ENCODE measurements around the gene TMEM38A.
"Not testable (repeated sequence)": the region's sequence is repeated elsewhere in the genome, so short reads cannot be mapped to it uniquely, and the experiment has no call there.

The TMEM38A gene

DNA sequence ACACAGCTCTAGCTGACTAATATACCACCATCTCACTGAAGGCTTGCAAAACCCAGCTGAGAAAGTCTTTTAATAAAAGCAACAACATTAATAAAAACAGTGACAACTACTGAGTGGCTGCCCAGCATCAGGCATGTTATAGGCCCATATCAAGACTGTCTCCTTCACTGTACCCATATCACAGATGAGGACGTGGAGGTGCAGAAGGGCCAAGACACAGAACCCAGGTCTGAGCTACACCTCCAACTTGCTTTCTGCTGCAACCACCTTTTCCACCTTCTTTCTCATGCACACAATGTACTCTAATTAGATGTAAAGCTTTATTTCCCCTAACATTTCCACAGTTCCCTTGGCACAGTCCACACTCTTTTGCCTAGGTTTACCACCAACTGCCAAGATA is 22.3 kb upstream of the TMEM38A start:
- no peak for FAIRE-seq

DNA sequence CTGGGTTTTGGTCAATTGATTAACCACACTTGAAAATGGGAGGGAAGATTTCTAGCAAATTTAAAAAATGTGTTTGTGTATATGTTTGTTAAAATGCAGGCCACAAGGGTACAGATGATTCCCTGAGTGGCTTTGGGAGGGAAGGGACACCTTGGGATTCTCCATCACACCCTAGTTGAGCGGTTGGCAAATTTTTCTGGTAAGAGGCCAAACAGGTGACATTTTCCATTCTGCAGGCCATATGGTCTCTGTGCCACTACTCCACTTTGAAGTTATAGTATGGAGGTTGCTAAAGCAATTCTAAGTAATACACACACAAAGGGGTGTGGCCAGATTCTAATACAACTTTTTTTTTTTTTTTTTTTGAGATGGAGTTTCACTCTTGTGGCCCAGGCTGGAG is 20.0 kb upstream of the TMEM38A start:
- FAIRE-seq, result no peak

- no peak for FAIRE-seq
These were observed 19.2 kb upstream of the TMEM38A start for GRCh38 chr19:16641695-16642094.

DNA sequence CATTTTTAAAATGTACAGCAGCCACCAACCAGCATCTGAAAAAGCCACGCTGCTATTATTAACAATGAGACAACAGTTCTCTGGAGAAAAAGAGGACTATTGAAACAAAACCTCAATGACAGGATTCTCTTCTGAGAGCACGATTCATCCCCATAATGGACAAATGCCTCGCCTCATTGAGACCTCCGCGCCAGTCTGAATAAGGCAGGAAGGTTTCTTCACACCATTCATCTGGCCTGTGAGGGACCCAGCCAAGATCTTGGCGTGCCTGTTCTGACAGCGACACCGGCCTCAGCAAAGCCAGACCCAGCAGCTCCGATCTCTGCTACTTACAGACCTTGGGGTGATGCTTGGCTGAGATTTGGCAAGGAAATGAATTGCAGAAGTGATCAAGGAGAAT is 15.8 kb upstream of the TMEM38A start:
- FAIRE-seq, result no peak

DNA sequence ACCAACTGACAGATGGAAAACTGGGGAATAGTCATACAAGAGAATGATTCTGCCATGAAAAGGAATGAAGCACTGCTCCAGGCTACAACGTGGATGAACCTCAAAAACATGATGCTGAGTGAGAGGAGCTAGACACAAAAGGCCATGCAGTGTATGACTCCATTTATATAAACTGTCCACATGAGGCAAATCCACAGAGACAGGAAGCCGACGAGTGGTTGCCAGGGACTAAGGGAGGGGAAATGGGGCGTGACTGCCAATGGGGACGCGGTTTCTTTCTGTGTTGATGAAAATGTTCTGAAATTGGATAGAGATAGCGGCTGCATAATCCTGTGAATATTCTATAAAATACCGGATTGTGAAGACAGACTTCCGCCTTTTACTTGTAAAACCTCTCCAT is 11.2 kb upstream of the TMEM38A start:
- FAIRE-seq, result no peak

DNA sequence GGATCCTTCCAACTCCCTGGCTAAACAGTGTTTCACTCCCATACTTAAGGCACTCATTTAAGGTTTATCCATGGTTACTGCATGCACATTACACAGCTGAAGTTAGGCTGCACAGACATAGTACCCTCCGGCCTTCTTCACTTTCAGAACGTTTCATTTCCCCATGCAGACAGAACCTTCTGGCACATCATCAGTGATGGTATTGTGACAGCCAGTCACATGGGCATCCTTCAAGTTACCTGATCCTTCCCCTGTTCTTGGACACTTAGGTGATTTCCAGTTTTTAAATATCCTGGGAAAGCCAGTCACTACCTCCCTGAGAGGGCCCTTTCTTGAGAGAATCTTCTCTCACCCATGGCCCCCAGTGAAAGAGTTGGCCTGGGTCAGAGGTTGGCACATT is 10.1 kb upstream of the TMEM38A start:
- no peak for FAIRE-seq

- FAIRE-seq, result not testable (repeated sequence)
These were observed 9.3 kb upstream of the TMEM38A start for GRCh38 chr19:16651421-16652188.

DNA sequence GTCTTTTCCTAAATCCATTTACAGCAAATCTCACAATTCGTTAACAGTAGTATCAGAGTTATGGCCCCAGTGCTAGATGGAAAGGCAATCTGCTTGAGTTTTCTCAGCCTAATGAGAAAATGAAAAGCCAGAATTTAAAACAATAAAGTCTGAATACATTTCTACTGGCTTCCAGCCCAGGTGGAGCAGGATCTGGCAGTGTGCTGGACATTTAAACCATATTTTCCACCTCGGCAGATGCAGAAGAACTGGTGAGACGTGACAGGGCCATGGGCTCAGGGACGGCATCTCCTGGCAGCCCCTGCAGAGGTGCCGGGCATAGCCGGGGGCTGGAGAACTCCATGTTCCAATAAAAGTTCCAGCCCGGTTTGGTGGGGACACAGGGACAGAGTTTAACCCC is 8.1 kb upstream of the TMEM38A start:
- FAIRE-seq, result no peak

DNA sequence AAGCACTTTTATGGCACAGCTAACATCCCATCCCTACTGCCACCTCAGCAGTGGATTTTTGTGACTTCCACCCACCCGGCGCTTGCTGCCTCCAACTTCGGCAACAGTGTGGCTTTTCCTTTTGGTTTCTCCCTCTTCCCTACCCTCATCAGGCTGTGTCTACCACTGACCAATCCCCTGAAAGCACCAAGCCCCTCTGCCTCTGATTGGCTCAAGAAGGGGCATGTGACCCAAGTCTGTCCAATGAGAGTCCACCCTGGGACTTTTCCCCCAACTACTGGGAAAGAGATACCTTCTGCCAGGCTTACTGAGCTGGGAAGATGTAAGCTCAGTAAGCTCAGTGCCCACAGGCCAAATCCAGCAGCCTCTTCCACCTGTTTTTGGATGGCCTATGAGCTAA is 6.8 kb upstream of the TMEM38A start:
- no peak for FAIRE-seq

- FAIRE-seq, result no peak
These were observed 6.3 kb upstream of the TMEM38A start for GRCh38 chr19:16654627-16655026.

DNA sequence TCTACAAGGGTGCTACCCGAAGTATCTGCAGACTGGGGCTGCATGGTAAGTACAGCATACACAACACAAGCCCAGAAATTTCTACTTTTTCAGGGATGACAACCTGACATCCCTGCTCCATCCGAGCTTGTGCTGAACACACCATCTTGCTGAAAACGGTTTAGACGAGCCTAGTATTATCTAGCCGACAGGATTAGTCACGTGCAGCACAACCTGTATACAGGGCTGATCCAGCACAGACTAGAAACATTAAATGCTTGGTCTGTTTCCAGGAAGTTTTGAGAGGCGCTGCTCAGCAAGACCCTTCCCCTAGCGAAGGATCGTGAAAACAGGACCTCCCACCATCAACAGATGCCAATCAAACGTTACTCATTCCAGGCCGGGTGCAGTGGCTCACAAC is 5.2 kb upstream of the TMEM38A start:
- FAIRE-seq, result no peak

- FAIRE-seq, result no peak
These were observed 3.6 kb upstream of the TMEM38A start for GRCh38 chr19:16657384-16657783.

- no peak for FAIRE-seq
These were observed 1.5 kb upstream of the TMEM38A start for GRCh38 chr19:16659464-16659831.

- FAIRE-seq, result no peak
These were observed 869 bp upstream of the TMEM38A start, which contains the start of gene SMIM7 for GRCh38 chr19:16659832-16660708. Gene SMIM7 (minus strand): TSS chr19:16660144. CDS start chr19:16660110, 34 bp downstream.

DNA sequence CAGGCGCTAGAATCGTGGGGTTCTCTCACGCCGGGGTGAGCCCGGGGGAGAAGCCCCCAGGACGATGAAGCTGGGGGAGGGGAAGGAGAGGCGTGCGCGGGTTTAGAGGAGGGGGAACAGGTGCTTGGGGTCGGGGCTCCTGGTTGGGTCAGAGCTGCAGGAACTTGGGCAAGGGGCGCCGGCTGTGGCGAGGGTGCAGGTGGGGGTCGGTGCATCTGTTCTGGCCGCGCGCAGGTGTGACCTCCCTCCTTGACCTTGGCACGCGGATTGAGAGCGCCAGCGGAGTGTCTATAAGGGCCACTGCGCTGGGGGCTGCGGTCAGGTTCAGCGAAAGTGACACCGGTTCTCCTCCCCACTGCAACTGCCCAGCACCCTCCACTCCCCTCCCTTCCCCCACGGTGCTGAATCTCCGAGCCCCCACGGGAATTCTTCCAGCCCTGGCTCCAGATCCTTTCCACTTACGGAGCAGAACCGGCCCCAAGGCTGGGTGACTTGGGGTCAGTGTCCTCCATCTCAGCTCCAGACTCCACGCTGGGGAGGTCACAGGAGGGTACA is 618 bp downstream of the TMEM38A start:
- no peak for FAIRE-seq

DNA sequence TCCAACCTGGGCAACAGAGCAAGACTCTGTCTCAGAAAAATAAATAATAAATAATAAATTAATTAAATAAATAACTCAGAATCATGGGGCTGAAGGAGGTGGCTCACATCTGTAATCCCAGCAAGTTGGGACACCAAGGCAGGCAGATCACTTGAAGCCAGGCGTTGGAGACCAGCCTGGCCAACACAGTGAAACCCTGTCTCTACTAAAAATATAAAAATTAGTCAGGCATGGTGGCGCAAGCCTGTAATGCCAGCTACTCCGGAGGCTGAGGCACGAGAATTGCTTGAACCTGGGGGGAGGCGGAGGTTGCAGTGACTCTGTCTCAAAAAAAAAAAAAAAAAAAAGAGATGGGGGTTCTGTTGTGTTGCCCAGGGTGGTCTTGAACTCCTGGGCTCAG is 7.2 kb downstream of the TMEM38A start:
- no peak for FAIRE-seq

- not testable (repeated sequence) for FAIRE-seq
These were observed 7.8 kb downstream of the TMEM38A start for GRCh38 chr19:16668702-16669101.

DNA sequence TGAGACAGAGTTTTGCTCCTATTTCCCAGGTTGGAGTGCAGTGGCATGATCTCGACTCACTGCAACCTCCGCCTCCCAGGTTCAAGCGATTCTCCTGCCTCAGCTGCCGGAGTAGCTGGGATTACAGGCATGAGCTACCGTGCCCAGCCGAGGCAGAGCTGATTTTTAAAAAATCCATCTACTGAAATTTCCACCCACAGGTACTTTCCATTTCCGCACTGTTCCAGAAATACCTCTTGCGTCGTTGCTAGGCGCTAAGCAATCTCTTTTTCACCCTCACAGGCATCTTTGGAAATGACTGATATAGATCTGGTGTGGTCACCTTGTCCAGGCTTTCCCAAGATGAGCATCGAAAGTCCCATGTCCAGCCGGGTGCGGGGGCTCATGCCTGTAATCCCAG is 9.4 kb downstream of the TMEM38A start:
- no peak for FAIRE-seq

- no peak for FAIRE-seq
These were observed 10.8 kb downstream of the TMEM38A start for GRCh38 chr19:16671652-16672274.

- no peak for FAIRE-seq
These were observed 12.3 kb downstream of the TMEM38A start for GRCh38 chr19:16673231-16673630.

DNA sequence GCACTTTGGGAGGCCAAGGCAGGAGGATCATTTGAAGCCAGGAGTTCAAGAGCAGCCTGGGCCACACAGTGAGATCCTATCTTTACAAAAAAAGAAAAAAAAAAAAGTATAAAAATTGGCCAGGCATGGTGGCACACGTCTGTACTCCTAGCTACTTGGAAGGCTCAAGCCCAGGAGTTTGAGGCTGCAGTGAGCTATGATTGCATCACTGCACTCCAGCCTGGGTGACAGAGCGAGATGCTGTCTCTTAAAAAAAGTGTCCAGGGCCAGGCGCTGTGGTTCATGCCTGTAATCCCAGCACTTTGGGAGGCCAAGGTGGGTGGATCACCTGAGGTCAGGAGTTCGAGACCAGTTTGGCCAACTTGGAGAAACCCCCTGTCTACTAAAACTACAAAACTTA is 12.9 kb downstream of the TMEM38A start:
- not testable (repeated sequence) for FAIRE-seq

DNA sequence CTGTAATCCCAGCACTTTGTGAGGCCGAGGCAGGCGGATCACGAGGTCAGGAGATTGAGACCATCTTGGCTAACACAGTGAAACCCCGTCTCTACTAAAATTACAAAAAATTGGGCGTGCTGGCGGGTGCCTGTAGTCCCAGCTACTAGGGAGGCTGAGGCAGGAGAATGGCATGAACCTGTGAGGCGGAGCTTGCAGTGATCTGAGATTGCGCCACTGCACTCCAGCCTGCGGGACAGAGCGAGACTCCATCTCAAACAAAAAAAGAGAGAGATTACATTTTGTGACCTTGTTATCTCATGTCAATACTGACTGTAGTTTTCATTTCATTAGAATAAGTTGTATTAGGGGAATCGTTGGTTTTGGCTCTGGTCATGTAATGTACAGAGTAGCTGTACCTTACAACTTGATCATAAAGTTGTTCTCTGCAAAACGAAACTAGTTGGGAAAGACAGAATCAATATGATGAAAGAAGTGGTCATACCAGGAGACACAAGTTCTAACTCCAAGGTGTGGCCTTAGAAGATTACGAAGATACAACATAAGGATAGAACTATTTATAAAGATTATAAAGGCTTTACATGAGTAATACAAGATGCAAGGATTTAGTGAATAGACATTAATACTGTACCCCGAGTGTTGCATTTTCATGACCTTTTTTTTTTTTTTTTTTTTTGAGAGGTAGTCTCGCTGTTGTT is 15.3 kb downstream of the TMEM38A start:
- no peak for FAIRE-seq

DNA sequence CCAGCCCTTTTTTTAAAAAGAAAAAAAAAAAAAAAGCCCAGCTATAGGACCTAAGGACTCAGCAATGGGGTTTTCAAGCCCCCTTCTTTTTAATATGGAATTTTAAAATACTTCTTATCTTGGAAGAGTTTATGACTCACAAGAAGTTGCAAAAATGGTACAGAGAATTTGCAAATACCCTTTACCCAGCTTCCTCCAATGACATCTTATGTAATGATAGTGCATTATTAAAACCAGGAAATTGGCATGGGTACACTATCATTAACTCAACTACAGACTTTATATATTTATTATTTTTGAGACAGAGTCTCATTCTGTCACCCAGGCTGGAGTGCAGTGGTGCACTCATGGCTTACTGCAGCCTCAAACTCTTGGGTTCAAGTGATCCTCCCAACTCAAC is 16.1 kb downstream of the TMEM38A start:
- FAIRE-seq, result no peak

All from colon (tissue), 2 donors.